GM18858 (cell line): ENCODE measurements around the gene YIPF4.
"Not testable (repeated sequence)": the region's sequence is repeated elsewhere in the genome, so short reads cannot be mapped to it uniquely, and the experiment has no call there.

Experiments used
- ATAC-seq: cut with Tn5 transposase; IDR thresholded peaks from one replicate; pipeline ENCODE4 v1.9.1; 2021; ENCODE audit not compliant: unreplicated experiment

YIPF4 gene

DNA sequence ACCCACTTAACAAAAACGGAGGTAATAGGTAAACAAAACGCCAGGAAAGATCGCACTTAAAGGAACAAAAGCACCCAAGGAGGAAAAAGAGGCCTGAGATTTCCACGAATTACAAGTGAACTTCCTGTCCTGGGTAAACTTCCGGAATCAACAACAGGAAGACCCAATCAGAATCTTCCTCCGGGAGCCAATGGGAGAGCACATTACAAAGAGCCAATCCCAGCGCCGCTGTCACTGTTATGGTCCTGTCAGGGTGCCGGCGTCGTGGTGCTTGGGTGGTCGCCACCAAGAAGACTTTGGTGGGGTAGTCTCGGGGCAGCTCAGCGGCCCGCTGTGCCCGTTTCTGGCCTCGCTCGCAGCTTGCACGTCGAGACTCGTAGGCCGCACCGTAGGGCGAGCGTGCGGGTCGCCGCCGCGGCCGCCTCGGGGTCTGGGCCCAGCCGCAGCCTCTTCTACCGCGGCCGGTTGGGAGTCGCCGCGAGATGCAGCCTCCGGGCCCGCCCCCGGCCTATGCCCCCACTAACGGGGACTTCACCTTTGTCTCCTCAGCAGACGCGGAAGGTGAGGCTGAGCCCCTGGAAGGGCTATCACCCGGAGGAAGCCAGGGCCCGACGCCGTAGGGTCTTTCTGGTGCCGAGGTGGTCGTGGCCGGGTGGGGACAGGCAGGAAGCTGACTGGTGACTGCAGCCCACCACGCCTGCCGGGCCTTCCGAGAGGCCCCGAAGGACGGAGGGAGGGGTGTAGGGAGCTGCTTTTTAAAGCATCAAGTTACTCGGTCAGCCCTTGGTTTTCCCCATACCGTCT is at the start of gene YIPF4:
Gene YIPF4 (plus strand): TSS at position 231 of the 804 bp plus-strand sequence. CDS start 252 bp downstream, at position 483.
- ATAC-seq: peak; percentile 97

DNA sequence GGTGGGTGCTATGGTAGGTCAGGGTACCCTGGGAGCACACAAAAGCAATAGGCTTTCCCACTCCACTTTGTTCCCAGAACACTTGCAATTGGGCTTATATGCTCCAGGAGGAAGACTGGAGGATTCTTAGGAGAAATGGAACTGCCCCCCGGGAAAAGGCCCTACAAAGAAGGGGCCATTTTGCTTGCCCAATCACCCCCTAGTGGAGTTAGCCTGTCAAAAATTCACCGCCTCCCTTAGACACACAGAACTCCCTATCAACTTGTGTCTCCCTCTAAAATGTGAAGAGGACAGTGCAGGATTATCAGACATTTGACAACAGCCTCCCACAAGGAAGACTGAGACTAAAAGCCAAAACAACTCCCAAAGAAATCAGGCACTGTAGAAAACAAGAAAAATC is 49.5 kb upstream of the YIPF4 start:
- no peak for ATAC-seq

GRCh38 chr2:32229635-32230034 is 48.1 kb upstream of the YIPF4 start:
- no peak for ATAC-seq

GRCh38 chr2:32231959-32232358 is 45.7 kb upstream of the YIPF4 start:
- no peak for ATAC-seq

DNA sequence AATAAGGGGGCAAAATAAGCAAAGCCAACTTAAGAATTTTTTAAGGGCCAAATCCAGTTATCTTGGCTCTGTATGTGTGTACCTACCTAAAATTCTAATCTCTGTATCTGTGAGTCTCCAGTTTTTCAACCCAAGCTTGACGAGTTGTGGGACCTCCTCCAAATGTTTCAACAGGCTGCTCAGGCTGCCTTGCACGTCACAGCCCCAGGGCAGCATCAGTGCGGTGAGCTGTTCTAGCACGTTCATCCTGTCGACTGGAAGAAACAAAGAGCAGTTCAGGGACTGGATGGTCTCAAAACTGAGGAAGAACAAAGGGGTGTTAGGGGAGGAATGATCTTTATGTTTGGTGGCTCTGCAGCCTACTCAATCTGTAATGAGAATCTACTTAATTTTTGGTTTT is 42.4 kb upstream of the YIPF4 start:
- ATAC-seq: no peak

DNA sequence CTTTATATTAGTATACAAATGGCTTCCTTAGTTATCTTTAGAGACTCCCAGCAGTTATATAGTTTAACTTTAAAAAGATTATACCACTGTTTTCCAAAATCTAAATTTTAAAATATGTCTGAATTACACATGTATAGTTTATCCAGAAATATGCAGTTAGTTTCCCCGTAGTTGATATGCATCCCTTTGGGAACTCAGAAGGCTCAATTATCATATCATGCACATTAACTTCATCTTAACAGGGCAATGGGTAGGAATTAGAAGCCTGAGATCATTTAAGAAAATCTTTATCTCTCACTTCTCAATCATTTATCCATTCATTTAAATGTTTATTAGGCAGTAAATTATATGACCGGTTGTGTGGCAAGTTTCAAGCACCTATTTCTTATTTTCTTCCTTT is 40.2 kb upstream of the YIPF4 start:
- ATAC-seq: no peak

DNA sequence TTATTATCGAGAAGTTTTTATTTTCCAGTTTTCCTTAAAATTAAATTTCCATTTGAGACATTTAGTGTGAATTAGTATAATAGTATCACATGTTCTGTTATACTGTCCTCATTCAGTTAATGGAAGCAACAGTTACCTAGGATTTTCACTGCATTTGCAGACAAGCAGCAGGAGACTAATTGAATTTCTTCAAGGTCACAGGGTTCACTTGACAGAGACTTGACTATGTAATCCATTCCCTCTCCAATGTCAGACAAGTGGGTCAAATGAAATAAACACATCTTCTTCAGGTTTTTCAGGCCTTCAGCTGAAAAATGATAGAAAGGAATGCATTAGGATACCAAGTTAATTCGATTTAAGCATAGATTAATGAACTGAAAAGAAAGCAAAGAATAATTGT is 39.7 kb upstream of the YIPF4 start:
- ATAC-seq: no peak

- ATAC-seq: no peak
Observed at GRCh38 chr2:32242331-32242730, 35.4 kb upstream of the YIPF4 start.

- no peak for ATAC-seq
Observed at GRCh38 chr2:32246911-32247310, 30.8 kb upstream of the YIPF4 start.

GRCh38 chr2:32248299-32248698 is 29.4 kb upstream of the YIPF4 start:
- ATAC-seq: no peak

DNA sequence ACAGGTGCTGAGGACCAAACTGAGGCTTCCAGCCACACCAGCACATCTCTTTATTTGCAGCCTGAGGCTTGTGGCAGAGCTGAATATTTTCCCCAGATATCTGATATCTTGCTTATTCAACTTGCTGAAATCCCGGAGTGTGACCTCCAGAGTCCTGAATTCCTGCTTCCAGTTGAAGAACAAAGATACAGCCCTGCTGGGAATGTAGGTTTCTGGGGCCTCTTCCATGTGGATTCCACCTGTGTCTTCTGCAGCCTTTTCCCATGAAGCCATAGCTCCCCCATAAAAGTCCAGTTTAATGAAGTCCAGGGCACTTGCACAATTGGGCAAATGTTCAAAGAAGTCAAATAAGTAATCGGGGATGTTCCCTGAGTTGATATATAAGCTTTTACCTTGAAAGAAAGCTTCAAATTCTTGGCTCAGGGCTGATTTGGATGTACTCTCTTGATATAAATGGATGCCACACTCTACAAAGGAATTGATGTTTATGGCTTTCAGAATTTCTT is 27.9 kb upstream of the YIPF4 start:
- no peak for ATAC-seq

GRCh38 chr2:32250290-32250689 is 27.4 kb upstream of the YIPF4 start:
- no peak for ATAC-seq

DNA sequence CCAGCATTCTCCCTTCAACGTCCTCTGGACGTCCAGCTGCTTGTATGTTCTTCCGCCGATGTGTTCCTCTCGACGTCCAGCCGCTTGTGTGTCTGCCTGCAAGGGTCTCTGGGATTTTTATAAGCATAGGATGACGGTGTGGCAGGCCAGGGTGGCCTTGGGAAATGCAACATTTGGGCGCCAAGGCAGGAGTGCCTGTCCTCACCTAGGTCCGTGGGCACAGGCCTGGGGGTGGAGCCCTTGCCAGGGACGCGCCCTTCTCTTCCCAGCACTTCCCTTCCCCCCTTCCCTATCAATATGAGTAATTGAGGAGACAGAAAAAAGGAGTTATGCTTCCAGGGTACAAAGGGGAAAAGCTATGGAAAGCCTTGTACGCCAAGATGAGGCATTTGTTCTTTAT is 19.5 kb upstream of the YIPF4 start:
- no peak for ATAC-seq

GRCh38 chr2:32260376-32260775 is 17.3 kb upstream of the YIPF4 start:
- no peak for ATAC-seq

- ATAC-seq: no peak
Observed at GRCh38 chr2:32262105-32262504, 15.6 kb upstream of the YIPF4 start.

DNA sequence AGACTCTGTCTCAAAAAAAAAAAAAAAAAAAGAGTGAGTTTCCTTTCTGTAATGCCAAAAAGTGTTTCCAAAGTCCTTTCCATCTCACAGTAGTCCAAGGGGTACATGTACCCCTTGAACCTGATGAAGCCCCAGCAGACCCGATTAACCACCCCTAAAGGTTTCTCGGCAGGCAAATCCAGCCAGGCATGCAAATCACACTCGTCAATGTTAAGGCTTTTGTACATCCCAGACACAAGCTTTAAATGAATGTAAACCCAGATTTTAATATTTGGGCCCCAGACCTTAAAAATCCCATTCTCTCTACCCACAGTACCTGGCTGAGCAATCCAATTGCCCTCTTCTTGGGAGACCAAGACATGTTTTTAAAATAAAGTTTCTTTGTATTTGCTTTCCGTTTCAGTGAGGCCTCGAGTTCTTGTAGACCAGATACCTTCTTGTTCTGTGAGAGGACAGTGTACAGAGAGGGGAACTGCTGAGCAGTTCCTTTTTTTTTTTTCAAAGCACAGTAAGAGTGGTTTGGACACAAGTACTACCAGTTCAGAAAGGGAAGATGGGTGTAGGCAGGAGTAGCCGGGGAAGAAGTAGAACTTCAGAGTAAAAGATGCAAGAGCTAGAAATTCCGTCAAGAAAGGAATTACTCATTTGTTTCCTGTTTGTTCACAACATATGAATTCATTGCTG is 13.1 kb upstream of the YIPF4 start, which contains the start of gene NLRC4:
Gene NLRC4 (minus strand): TSS at position 465 of the 684 bp plus-strand sequence. CDS start 8,111 bp downstream, outside the sequence.
- peak; percentile 89 for ATAC-seq

- ATAC-seq: no peak
Observed at GRCh38 chr2:32271063-32271462, 6.6 kb upstream of the YIPF4 start.

DNA sequence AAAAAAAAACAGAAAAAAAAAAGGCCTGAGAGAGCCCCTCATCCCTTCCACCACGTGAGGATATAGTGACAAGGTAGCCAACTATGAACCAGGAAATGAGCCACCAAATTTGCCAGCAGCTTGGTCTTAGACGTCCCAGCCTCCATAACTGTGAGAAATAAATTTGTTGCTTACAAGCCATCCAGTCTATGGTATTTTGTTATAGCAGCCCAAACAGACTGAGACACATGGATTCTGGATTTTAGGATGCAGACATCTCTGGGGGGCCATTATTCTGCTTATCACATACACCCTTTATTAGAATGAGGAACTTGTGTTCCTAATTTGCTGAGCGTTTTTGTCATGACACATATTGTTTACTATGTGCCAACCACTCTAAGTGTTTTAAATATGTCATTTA is 5.4 kb upstream of the YIPF4 start:
- no peak for ATAC-seq

DNA sequence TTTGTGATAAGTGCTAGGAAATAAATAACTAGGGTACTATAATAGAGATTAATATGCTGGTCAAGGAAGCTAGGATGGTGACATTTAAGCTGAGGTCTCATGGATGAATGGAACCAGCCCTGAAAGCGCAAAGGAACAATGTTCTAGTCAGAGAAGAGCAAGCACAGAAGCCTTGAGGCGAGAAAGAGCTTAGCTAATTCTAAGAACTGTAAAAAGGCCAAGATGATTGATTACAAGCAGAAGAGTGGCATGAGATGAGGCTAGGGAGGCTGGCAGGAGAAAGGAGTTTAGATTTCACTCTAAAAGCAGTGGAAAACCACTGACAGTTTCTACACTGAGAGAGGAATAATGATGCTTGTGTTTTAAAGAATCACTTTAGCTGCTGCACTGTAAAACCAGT is 3.4 kb upstream of the YIPF4 start:
- ATAC-seq: no peak

DNA sequence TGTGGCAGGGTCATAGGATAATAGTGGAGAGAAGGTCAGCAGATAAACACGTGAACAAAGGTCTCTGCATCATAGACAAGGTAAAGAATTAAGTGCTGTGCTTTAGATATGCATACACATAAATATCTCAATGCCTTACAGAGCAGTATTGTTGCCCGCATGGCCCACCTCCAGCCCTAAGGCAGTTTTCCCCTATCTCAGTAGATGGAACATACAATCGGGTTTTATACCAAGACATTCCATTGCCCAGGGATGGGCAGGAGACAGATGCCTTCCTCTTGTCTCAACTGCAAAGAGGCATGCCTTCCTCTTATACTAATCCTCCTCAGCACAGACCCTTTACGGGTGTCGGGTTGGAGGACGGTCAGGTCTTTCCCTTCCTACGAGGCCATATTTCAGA is 1.9 kb upstream of the YIPF4 start:
- not testable (repeated sequence) for ATAC-seq

DNA sequence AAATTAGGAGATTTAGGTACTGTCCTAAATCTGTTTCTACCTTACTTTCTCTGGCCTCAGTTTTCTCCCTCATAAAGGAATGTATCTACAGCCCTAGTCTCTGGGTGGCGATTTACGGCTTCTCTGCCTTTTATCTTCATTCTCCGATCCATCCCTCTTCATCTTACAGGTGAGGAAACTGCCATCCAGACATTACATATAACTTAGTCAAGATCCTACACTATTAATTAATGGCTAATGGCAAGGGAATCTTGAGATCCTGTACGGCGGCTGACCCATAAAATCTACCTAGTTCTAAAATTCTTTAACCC is 386 bp upstream of the YIPF4 start:
- no peak for ATAC-seq

DNA sequence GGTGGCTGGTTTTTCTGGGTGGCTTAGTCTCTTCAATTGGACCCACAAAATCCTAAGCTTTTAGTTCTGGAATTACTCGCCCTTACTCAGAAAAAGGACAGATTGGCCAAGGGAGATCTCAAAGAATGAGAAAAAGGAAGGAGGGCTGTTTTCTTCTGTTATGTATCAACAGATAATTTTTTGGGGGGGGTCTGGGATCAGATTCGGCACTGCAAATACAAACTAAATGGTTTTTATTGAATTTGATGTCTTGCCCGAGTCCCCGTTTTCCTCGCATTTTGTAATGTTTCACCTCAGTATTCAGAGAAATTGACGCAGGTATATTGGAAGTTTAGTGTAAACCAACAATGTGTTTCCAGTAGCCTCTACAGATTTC is 762 bp downstream of the YIPF4 start:
- no peak for ATAC-seq
